Panc1 (cell line): ENCODE data around the gene NEFH. TPM values are rescaled to one million over a fixed set of nuclear protein-coding genes. Genes with fewer than 3 reads are reported as not detected.
"Not testable (repeated sequence)": the region's sequence is repeated elsewhere in the genome, so short reads cannot be mapped to it uniquely, and the experiment has no call there.

Experiments
- ATAC-seq: fragments of 200-7000 bp; cut with Tn5 transposase; 2 replicates; pipeline ENCODE4 v1.9.1; 2020; ENCODE audit warnings: mild to moderate bottlenecking, moderate library complexity
- BruUV-seq: library from RNA; stranded (reverse); fragments of 400-500 nt; replicated peaks from 2 replicates; lab custom pipeline; 2021; lab: Mats Ljungman, UMichigan
- CTCF ChIA-PET: fragments of 300-600 bp; sonication (Branson Sonifier 250); formaldehyde crosslinking; loops from one replicate; lab custom pipeline; 2022; ENCODE audit warnings: antibody characterized with exemption; lab: Charles Lee
- POLR2A ChIA-PET: fragments of 300-600 bp; sonication (Branson Sonifier 250); formaldehyde crosslinking; loops from one replicate; lab custom pipeline; 2022; ENCODE audit warnings: antibody characterized with exemption; lab: Charles Lee
- DNase-seq: peaks from one replicate; pipeline ENCODE4 v3.0.0-alpha.2; 2010; ENCODE audit warnings: low read depth, low spot score
- H3K27ac ChIP-seq: 2 replicates; pipeline ENCODE4 v1.5.1; 2011; ENCODE audit warnings: mild to moderate bottlenecking, low read length, inconsistent platforms
- H3K27me3 ChIP-seq: fragments of 200-500 bp; sonication (Bioruptor generic); 2 replicates; pipeline ENCODE4 v1.6.0; 2014; ENCODE audit warnings: low read length, inconsistent platforms; ENCODE audit not compliant: control insufficient read depth, insufficient read depth
- H3K36me3 ChIP-seq: fragments of 200-500 bp; sonication (Bioruptor generic); 2 replicates; pipeline ENCODE4 v1.5.1; 2014; ENCODE audit warnings: inconsistent platforms, mild to moderate bottlenecking, low read length, moderate library complexity; ENCODE audit not compliant: control insufficient read depth, insufficient read depth
- H3K4me1 ChIP-seq: 2 replicates; pipeline ENCODE4 v1.5.1; 2011; ENCODE audit warnings: inconsistent platforms, mild to moderate bottlenecking, low read length, moderate library complexity; ENCODE audit not compliant: control insufficient read depth, insufficient read depth
- H3K4me3 ChIP-seq, 2 experiments: 2 replicates each; pipeline ENCODE4 v1.5.1; 2011 to 2012; ENCODE audit warnings: low read depth in 2 of 2, low read length in 2 of 2, mild to moderate bottlenecking in 2 of 2, inconsistent platforms in 1 of 2, moderate library complexity in 1 of 2
- H3K9me3 ChIP-seq: fragments of 200-500 bp; sonication (Bioruptor generic); 2 replicates; pipeline ENCODE4 v1.5.1; 2014; ENCODE audit warnings: low read depth, mild to moderate bottlenecking, inconsistent platforms, low read length, moderate library complexity; ENCODE audit not compliant: control insufficient read depth, insufficient read depth
- POLR2AphosphoS5 ChIP-seq: IDR thresholded peaks from 2 replicates; pipeline ENCODE4 v1.6.1; 2012; ENCODE audit warnings: mild to moderate bottlenecking, low read depth, low read length, moderate library complexity
- SIN3A ChIP-seq: IDR thresholded peaks from 2 replicates; pipeline ENCODE4 v1.6.1; 2012; ENCODE audit warnings: low read depth, mild to moderate bottlenecking, low read length, moderate library complexity, borderline replicate concordance; ENCODE audit not compliant: insufficient read depth
- TCF7L2 ChIP-seq: IDR thresholded peaks from 2 replicates; pipeline ENCODE4 v1.6.1; 2011; ENCODE audit warnings: mild to moderate bottlenecking, low read depth, low read length, inconsistent platforms
- in situ Hi-C: cut with HindIII; loops from 2 replicates; pipeline ENCODE4 v1.10.0; 2016; ENCODE audit warnings: low sequenced_read_pairs, low pct_unique_long_range_greater_than_20kb
- intact Hi-C: fragments of 100-400 bp; cut with micrococcal nuclease; formaldehyde crosslinking; loops from one replicate; pipeline ENCODE4 v1.10.0; 2022; ENCODE audit not compliant: unreplicated experiment
- total RNA-seq: library from RNA; stranded (reverse); gene quantifications from one replicate; pipeline ENCODE4 v1.2.1, GENCODE V29; 2021; ENCODE audit not compliant: unreplicated experiment
- TF ChIP-seq, protein P1 (sequence below), 2 experiments: IDR thresholded peaks; 2 replicates each; pipeline ENCODE4 v1.6.1; 2011 to 2012; ENCODE audit warnings: low read depth in 2 of 2, control low read depth in 1 of 2, low read length in 1 of 2, mild to moderate bottlenecking in 1 of 2, moderate library complexity in 1 of 2; ENCODE audit not compliant: insufficient read depth in 1 of 2
- TF ChIP-seq, protein P2 (sequence below): fragments of 450-650 bp; IDR thresholded peaks from 2 replicates; pipeline ENCODE4 v1.5.1; 2017; ENCODE audit warnings: mild to moderate bottlenecking

NEFH gene
- total RNA-seq, 1 experiment from 2014 or later, result 0.08 TPM

DNA sequence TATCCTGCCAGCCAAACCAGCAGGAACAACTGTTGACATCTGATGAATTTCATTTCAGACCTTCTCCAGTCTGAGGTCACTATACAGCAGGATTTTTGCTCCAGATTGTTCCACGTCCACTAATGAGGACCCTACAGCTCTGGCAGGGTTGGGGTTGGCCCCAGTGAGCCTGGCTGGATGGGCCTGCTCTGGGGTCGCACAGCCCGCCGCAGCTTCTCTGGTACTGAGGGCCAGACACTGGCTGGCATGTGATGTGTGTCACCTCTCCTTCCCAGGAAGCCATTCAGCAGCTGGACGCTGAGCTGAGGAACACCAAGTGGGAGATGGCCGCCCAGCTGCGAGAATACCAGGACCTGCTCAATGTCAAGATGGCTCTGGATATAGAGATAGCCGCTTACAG is 5.4 kb downstream of the NEFH start:
- no TSS peak for BruUV-seq
- no peaks in the 10 kb centered on the region for H3K27me3 ChIP-seq
- in situ Hi-C loops, result no loop called here
- H3K36me3 ChIP-seq, result no peaks in the 10 kb centered on the region
- no peak for DNase-seq
- TF ChIP-seq, protein P1, sequence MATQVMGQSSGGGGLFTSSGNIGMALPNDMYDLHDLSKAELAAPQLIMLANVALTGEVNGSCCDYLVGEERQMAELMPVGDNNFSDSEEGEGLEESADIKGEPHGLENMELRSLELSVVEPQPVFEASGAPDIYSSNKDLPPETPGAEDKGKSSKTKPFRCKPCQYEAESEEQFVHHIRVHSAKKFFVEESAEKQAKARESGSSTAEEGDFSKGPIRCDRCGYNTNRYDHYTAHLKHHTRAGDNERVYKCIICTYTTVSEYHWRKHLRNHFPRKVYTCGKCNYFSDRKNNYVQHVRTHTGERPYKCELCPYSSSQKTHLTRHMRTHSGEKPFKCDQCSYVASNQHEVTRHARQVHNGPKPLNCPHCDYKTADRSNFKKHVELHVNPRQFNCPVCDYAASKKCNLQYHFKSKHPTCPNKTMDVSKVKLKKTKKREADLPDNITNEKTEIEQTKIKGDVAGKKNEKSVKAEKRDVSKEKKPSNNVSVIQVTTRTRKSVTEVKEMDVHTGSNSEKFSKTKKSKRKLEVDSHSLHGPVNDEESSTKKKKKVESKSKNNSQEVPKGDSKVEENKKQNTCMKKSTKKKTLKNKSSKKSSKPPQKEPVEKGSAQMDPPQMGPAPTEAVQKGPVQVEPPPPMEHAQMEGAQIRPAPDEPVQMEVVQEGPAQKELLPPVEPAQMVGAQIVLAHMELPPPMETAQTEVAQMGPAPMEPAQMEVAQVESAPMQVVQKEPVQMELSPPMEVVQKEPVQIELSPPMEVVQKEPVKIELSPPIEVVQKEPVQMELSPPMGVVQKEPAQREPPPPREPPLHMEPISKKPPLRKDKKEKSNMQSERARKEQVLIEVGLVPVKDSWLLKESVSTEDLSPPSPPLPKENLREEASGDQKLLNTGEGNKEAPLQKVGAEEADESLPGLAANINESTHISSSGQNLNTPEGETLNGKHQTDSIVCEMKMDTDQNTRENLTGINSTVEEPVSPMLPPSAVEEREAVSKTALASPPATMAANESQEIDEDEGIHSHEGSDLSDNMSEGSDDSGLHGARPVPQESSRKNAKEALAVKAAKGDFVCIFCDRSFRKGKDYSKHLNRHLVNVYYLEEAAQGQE (IDR thresholded peaks at IDR 0.05; ENCODE audit: insufficient read depth in 1 of 2, low read depth in 2 of 2, low read length in 1 of 2), result no peak
- no peak for TF ChIP-seq TCF7L2
- TF ChIP-seq, protein P2, sequence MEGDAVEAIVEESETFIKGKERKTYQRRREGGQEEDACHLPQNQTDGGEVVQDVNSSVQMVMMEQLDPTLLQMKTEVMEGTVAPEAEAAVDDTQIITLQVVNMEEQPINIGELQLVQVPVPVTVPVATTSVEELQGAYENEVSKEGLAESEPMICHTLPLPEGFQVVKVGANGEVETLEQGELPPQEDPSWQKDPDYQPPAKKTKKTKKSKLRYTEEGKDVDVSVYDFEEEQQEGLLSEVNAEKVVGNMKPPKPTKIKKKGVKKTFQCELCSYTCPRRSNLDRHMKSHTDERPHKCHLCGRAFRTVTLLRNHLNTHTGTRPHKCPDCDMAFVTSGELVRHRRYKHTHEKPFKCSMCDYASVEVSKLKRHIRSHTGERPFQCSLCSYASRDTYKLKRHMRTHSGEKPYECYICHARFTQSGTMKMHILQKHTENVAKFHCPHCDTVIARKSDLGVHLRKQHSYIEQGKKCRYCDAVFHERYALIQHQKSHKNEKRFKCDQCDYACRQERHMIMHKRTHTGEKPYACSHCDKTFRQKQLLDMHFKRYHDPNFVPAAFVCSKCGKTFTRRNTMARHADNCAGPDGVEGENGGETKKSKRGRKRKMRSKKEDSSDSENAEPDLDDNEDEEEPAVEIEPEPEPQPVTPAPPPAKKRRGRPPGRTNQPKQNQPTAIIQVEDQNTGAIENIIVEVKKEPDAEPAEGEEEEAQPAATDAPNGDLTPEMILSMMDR, result no peak
- no peak for TF ChIP-seq POLR2AphosphoS5
- no peak for TF ChIP-seq SIN3A
- intact Hi-C loops, result no loop called here
- H3K4me3 ChIP-seq, result no peak overlapping the region
- CTCF ChIA-PET, result no interaction called here
- POLR2A ChIA-PET, result no interaction called here
- H3K27ac ChIP-seq, result no peak overlapping the region
- no peak for ATAC-seq
- H3K4me1 ChIP-seq, result no peaks in the 10 kb centered on the region
- H3K9me3 ChIP-seq, result no peaks in the 10 kb centered on the region

DNA sequence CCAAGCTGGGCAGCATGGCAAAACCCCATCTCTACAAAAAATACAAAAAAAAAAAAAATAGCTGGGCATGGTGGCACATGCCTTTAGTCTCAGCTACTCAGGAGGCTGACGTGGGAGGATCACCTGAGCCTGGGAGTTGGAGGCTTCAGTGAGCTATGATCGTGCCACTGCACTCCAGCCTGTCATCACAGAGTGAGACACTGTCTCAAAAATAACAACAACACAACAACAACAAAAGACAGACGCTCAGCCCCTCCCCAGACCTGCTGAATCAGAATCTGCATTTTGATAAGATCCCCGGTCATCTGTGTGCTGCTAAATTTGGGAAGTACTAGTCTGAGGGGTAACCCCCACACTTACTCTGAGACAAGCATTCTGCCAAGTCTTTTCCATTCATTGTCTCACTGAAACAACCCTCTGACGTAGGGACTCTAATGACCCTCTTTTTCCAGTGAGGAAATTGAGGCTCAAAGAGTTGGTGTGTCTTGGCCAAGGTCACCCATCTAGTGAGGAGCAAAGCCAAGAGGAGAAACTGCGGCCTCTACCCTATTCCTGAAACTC is 7.5 kb downstream of the NEFH start:
- no peaks in the 10 kb centered on the region for H3K27me3 ChIP-seq
- H3K36me3 ChIP-seq, result no peaks in the 10 kb centered on the region
- DNase-seq (no peak), ATAC-seq (no peak)
- H3K27ac ChIP-seq, result no peak overlapping the region
- TF ChIP-seq, protein P1 (IDR thresholded peaks at IDR 0.05; ENCODE audit: insufficient read depth in 1 of 2, low read depth in 2 of 2, low read length in 1 of 2), result no peak
- TF ChIP-seq, protein P2, result no peak
- no peak for TF ChIP-seq POLR2AphosphoS5
- TF ChIP-seq SIN3A, result no peak
- no peak for TF ChIP-seq TCF7L2
- ChIA-PET CTCF (interaction anchor here (0.5 kb wide), 1 partner anchor 28 kb away, joined by 5 read pairs; no protein-coding TSS in a partner anchor), POLR2A (no interaction called here)
- no peaks in the 10 kb centered on the region for H3K9me3 ChIP-seq
- in situ Hi-C loops (no loop called here), intact Hi-C loops (no loop called here)
- no peaks in the 10 kb centered on the region for H3K4me1 ChIP-seq
- H3K4me3 ChIP-seq, result no peak overlapping the region
- no TSS peak for BruUV-seq

DNA sequence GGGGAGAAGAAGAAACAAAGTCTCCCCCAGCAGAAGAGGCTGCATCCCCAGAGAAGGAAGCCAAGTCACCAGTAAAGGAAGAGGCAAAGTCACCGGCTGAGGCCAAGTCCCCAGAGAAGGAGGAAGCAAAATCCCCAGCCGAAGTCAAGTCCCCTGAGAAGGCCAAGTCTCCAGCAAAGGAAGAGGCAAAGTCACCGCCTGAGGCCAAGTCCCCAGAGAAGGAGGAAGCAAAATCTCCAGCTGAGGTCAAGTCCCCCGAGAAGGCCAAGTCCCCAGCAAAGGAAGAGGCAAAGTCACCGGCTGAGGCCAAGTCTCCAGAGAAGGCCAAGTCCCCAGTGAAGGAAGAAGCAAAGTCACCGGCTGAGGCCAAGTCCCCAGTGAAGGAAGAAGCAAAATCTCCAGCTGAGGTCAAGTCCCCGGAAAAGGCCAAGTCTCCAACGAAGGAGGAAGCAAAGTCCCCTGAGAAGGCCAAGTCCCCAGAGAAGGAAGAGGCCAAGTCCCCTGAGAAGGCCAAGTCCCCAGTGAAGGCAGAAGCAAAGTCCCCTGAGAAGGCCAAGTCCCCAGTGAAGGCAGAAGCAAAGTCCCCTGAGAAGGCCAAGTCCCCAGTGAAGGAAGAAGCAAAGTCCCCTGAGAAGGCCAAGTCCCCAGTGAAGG is 9.2 kb downstream of the NEFH start:
- in situ Hi-C loops, H3K9me3 ChIP-seq, CTCF ChIA-PET, POLR2A ChIA-PET, H3K27me3 ChIP-seq, H3K27ac ChIP-seq, DNase-seq, intact Hi-C loops, H3K4me3 ChIP-seq, H3K4me1 ChIP-seq, BruUV-seq, H3K36me3 ChIP-seq, ATAC-seq: not testable (repeated sequence)
